NCI-H2029 (cell line): ENCODE measurements around the gene ZBTB9.
"Not testable (repeated sequence)": the region's sequence is repeated elsewhere in the genome, so short reads cannot be mapped to it uniquely, and the experiment has no call there.

ENCODE experiments used
- DNase-seq: peaks from one replicate; lab custom pipeline; 2025; lab: John Stamatoyannopoulos, UW

ZBTB9 gene

DNA sequence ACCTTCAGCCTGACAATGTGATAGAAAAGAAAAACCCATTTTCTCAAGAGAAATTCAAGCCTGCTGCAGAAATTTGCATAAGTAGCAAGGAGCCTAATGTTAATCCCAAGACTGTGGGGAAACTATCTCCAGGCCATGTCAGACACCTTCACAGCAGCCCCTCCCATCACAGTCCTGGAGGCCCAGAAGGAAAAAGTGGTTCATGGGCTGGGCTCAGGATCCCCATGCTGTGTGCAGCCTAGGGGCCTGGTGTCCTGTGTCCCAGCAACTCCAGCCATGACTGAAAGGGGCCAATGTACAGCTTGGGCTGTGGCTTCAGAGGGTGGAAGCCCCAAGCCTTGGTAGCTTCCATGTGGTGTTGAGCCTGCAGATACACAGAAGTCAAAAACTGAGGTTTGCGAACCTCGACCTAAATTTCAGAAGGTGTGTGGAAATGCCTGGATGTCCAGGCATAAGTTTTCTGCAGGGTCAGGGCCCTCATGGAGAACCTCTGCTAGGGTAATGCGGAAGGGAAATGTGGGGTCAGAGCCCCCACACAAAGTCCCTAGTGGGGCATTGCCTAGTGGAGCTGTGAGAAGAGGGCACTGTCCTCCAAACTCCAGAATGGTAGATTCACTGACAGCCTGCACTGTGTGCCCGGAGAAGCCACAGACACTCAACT is 11.8 kb downstream of the ZBTB9 start:
- no peak for DNase-seq

DNA sequence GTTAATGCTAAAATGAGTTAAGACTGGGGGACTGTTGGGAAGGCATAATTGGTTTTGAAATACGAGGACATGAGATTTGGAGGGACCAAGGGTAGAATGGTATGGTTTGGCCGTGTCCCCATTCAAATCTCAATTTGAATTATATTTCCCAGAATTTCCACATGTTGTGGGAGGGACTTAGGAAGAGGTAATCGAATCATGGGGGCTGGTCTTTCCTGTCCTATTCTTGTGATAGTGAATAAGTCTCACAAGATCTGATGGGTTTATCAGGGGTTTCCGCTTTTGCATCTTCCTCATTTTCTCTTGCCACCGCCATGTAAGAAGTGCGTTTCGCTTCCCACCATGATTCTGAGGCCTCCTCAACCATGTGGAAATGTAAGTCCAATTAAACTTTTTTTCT is 12.7 kb downstream of the ZBTB9 start:
- DNase-seq, result no peak

- DNase-seq, result no peak
Measured at GRCh38 chr6:33469661-33470060, 15.3 kb downstream of the ZBTB9 start.

DNA sequence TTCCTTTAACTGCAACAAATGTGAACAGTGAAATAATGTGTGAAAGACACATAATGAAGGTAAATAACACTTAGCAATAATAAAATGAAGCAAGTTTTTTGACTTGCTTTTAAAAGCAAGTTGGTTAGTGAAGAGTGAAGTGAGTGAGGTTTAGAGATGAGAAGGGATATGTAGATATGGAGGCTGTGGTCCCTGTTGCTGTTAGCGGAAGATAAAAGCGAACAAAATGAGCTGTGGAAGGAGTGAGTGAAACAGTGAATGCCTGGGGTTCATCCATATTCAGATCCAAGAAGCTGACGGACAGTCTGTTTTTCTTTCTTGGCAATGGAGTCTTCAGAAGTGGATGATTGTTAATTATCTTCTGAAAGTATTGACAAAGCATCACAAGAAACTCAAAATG is 23.5 kb downstream of the ZBTB9 start:
- DNase-seq, result no peak

DNA sequence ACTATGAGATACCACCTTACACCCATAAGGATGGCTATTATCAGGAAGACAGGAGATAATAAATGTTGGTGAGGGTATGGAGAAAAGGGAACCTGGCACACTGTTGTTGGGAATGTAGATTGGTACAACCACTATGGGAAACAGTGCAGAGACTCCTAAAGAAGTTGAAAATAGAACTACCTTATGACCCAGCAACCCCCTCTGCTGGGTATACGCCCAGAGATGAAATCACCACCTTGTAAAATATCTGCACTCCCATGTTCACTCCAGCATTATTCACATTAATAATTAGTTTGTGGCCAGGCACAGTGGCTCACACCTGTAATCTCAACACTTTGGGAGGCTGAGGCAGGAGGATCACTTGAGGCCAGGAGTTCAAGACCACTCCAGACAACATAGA is 26.8 kb downstream of the ZBTB9 start:
- DNase-seq, result no peak

GRCh38 chr6:33482620-33483019 is 28.2 kb downstream of the ZBTB9 start:
- DNase-seq, result not testable (repeated sequence)

DNA sequence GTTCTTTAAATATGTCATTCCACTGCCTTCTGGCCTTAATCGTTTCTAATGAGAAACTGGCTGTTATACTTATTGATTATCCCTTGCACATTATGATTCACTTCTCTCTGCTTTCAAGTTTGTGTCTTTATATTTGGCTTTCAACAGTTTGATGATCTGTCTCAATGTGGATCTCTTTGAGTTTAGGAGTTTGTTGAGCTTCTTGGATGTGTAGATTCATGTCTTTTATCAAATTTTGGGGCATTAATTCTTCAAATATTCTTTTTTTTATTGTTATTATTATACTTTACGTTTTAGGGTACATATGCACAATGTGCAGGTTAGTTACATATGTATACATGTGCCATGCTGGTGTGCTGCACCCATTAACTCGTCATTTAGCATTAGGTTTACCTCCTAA is 29.3 kb downstream of the ZBTB9 start:
- no peak for DNase-seq

GRCh38 chr6:33484673-33485262 is 30.4 kb downstream of the ZBTB9 start:
- DNase-seq, result not testable (repeated sequence)

GRCh38 chr6:33485680-33486079 is 31.3 kb downstream of the ZBTB9 start:
- DNase-seq, result not testable (repeated sequence)

DNA sequence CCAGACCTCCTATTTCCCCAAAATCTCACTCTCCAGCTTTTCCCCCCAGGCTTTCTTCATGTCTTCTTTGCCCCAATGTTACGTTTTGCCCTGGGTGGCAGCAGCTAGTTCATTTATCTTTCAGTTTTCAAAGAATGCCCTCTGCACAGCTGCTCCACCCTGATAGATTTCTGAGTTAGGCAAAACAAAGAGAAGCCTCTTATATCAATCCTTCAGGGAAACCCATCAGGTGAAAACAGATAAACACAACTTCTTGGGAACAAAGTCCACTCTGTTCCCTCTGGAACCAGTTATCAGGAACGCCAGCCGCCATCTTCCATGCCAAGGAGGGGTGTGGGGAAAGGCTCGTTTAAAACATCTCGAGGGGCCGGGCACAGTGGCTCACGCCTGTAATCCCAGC is 34.0 kb downstream of the ZBTB9 start:
- no peak for DNase-seq

DNA sequence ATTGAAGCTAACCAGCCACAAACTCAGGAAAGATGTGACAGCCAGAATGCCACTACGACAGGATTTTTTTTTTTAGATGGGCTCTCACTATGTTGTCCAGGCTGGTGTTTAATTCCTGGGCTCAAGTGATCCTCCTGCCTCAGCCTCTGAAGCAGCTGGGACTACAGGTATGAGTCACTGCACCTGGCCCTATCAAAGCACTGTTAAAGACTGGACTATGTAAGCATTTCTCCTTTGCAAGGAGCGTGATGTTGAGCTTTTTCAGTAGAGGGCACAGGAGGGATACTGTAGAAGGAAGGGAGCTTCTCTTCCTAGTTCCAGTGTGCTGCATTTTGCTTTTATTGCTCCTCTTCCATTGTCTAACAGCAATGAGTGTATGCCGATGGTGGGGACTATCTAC is 35.8 kb downstream of the ZBTB9 start:
- no peak for DNase-seq

- DNase-seq, result no peak
Measured at GRCh38 chr6:33490621-33491020, 36.2 kb downstream of the ZBTB9 start.

DNA sequence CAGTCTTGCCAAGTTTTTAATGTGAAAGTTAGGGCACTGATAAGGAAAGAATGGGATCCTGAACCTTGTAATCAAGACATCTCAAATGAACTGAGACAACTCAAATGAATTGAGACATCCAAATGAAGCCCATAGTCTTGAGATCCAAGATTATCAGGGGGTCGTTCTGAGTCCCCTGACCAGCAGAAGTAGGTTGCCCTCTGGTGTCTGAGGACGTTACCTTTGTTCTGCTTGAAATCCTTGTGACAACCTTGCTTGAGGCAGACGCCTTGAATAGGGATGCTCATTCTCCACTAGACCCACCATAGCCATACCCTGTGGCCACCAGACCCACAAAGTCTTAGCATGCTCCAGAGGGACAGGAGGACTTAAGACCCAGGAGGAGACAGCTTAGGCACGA is 37.7 kb downstream of the ZBTB9 start:
- DNase-seq, result no peak

DNA sequence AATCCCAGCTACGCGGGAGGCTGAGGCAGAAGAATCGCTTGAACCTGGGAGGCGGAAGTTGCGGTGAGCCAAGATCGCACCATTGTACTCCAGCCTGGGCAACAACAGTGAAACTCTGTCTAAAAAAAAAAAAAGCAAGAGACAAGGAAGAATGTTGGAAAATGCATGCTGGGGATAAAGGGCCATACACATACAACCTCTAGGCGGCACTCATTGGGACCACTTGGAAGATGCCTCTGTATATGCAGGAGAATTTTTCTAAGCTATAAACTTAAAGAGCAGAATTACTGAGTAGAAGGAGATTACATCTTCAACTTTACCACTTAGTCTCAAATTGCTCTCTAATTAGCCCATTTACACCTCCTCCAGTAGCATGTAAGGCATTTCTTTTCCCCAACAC is 42.8 kb downstream of the ZBTB9 start:
- no peak for DNase-seq

DNA sequence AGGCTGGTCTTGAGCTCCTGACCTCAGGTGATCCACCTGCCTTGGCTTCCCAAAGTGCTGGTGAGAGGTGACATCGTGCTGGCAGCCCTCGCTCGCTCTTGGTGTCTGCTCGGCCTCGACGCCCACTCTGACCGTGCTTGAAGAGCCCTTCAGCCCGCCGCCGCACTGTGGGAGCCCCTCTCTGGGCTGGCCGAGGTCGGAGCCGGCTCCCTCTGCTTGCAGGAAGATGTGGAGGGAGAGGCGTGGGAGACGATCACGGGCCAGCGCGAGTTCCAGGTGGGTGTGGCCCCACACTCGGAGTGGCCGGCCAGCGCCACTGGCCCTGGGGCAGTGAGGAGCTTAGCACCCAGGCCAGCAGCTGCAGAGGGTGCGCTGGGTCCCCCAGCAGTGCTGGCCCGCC is 48.1 kb downstream of the ZBTB9 start:
- DNase-seq, result no peak

- no peak for DNase-seq
Measured at GRCh38 chr6:33504486-33504885, 50.1 kb downstream of the ZBTB9 start.

DNA sequence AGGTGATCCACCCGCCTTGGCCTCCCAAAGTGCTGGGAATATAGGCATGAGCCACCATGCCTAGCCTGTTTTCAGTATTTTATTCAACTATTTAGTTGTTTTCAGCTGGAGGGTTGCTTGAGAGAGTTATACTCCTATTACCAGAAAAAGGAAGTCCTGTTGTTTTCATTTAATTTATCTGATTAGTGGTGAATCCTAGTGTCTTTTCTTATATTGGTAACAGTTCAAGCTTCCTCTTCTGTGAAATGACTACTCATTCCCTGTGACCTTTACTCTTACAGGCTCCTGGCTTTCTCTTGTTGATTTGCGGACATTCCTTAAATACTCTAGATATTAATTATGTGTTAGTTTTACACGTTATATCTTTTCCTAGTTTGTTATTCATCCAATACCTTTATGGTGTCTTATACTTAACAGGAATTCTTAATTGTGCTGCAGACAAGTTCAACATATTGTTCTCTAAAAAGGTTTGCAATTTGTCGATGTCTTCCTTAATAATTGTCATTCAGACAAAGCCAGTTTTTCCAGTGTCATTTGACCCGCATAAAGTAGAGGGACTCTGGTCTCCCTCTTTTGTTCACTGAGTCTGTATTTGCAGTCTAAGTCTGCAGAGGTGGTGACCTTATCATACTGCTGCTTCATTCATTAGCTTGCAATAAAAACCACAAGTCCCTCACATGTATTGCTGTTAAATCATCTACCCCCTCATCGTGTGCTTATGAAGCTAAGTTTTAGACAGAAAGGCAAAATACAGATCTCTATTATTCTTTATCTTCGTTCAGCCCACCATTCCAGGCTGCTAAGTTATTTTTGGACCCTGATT is 51.4 kb downstream of the ZBTB9 start:
- DNase-seq, result no peak
